Activated T-helper 17 cell treated with anti-CD3 and anti-CD28 coated beads, Interleukin-2, amount 50 U/mL, for 72 hours (primary cell): ENCODE results near the gene RCE1. TPM values are rescaled to one million over a fixed set of nuclear protein-coding genes. Genes with fewer than 3 reads are reported as not detected.

ENCODE experiments used
- ATAC-seq: fragments of 150-1000 bp; cut with Tn5 transposase; replicated peaks from 2 replicates; pipeline ENCODE4 v1.10.0; 2021; ENCODE audit warnings: mild to moderate bottlenecking, moderate library complexity
- H3K27ac Mint-ChIP-seq: one replicate; pipeline ENCODE4 v1.8.0; 2022; ENCODE audit warnings: mixed read lengths
- H3K27me3 Mint-ChIP-seq: one replicate; pipeline ENCODE4 v1.8.0; 2022; ENCODE audit warnings: mixed read lengths
- H3K36me3 Mint-ChIP-seq: one replicate; pipeline ENCODE4 v1.8.0; 2022; ENCODE audit warnings: low read depth, mild to moderate bottlenecking, mixed read lengths
- H3K4me1 Mint-ChIP-seq: one replicate; pipeline ENCODE4 v1.8.0; 2022; ENCODE audit warnings: mixed read lengths
- H3K4me3 Mint-ChIP-seq: one replicate; pipeline ENCODE4 v1.8.0; 2022; ENCODE audit warnings: mild to moderate bottlenecking, mixed read lengths
- H3K9me3 Mint-ChIP-seq: one replicate; pipeline ENCODE4 v1.8.0; 2022; ENCODE audit warnings: mixed read lengths
- total RNA-seq, 2 donors: library from RNA; stranded (reverse); gene quantifications; one replicate each; pipeline ENCODE4 v1.2.3, GENCODE V29; 2022

RCE1 gene
- total RNA-seq, 2 donors from 2014 or later, result 27.2 to 31.4 TPM

GRCh38 chr11:66835768-66836405, 7.4 kb upstream of the RCE1 start:
- no peaks in the 10 kb centered on the region for H3K27me3 Mint-ChIP-seq
- H3K4me1 Mint-ChIP-seq, result peaks cover 16% of the 10 kb centered on the region
- H3K36me3 Mint-ChIP-seq, result peaks cover 22% of the 10 kb centered on the region
- no peak overlapping the region for H3K4me3 Mint-ChIP-seq
- H3K9me3 Mint-ChIP-seq, result no peaks in the 10 kb centered on the region
- no peak for ATAC-seq
- H3K27ac Mint-ChIP-seq, result no peak overlapping the region

GRCh38 chr11:66840317-66841091, 2.7 kb upstream of the RCE1 start:
- Mint-ChIP-seq H3K27ac (peak overlapping the region; percentile 78), H3K9me3 (no peaks in the 10 kb centered on the region), H3K27me3 (no peaks in the 10 kb centered on the region), H3K4me3 (peak overlapping the region; percentile 99), H3K4me1 (peaks cover 32% of the 10 kb centered on the region), H3K36me3 (peaks cover 49% of the 10 kb centered on the region)
- no peak for ATAC-seq

GRCh38 chr11:66841861-66842260, 1.4 kb upstream of the RCE1 start:
- H3K27ac Mint-ChIP-seq, result peak overlapping the region; percentile 99
- H3K4me3 Mint-ChIP-seq, result peak overlapping the region; percentile 99
- no peaks in the 10 kb centered on the region for H3K9me3 Mint-ChIP-seq
- H3K36me3 Mint-ChIP-seq, result peaks cover 60% of the 10 kb centered on the region
- H3K4me1 Mint-ChIP-seq, result peaks cover 32% of the 10 kb centered on the region
- no peaks in the 10 kb centered on the region for H3K27me3 Mint-ChIP-seq
- ATAC-seq, result no peak

- peaks cover 62% of the 10 kb centered on the region for H3K36me3 Mint-ChIP-seq
Observed at GRCh38 chr11:66842501-66842895, 743 bp upstream of the RCE1 start.

GRCh38 chr11:66843776-66844495, 695 bp downstream of the RCE1 start:
- no peak for ATAC-seq
- H3K27me3 Mint-ChIP-seq, result no peaks in the 10 kb centered on the region
- peaks cover 32% of the 10 kb centered on the region for H3K4me1 Mint-ChIP-seq
- peak overlapping the region; percentile 98 for H3K27ac Mint-ChIP-seq
- peaks cover 59% of the 10 kb centered on the region for H3K36me3 Mint-ChIP-seq
- H3K9me3 Mint-ChIP-seq, result no peaks in the 10 kb centered on the region
- H3K4me3 Mint-ChIP-seq, result peak overlapping the region; percentile 99

More at GRCh38 chr11:66842501-66842895, 743 bp upstream of the RCE1 start:
- no peak for ATAC-seq
- Mint-ChIP-seq H3K4me1 (peaks cover 32% of the 10 kb centered on the region), H3K9me3 (no peaks in the 10 kb centered on the region), H3K27ac (peak overlapping the region; percentile 99), H3K27me3 (no peaks in the 10 kb centered on the region), H3K4me3 (peak overlapping the region; percentile 99)

GRCh38 chr11:66844496-66845142, 1.4 kb downstream of the RCE1 start:
- Mint-ChIP-seq H3K9me3 (no peaks in the 10 kb centered on the region), H3K27me3 (no peaks in the 10 kb centered on the region), H3K36me3 (peaks cover 52% of the 10 kb centered on the region), H3K27ac (peak overlapping the region; percentile 98), H3K4me1 (peaks cover 26% of the 10 kb centered on the region), H3K4me3 (peak overlapping the region; percentile 99)
- no peak for ATAC-seq

GRCh38 chr11:66845143-66845875, 2.1 kb downstream of the RCE1 start:
- Mint-ChIP-seq H3K4me1 (peaks cover 22% of the 10 kb centered on the region), H3K36me3 (peaks cover 45% of the 10 kb centered on the region), H3K4me3 (peak overlapping the region; percentile 99), H3K27me3 (no peaks in the 10 kb centered on the region), H3K27ac (peak overlapping the region; percentile 50), H3K9me3 (no peaks in the 10 kb centered on the region)
- ATAC-seq, result no peak

GRCh38 chr11:66845876-66846212, 2.6 kb downstream of the RCE1 start:
- ATAC-seq, result no peak
- H3K4me1 Mint-ChIP-seq, result peaks cover 16% of the 10 kb centered on the region
- no peak overlapping the region for H3K27ac Mint-ChIP-seq
- no peak overlapping the region for H3K4me3 Mint-ChIP-seq
- no peaks in the 10 kb centered on the region for H3K9me3 Mint-ChIP-seq
- H3K36me3 Mint-ChIP-seq, result peaks cover 40% of the 10 kb centered on the region
- no peaks in the 10 kb centered on the region for H3K27me3 Mint-ChIP-seq

- ATAC-seq, result no peak
- Mint-ChIP-seq H3K27me3 (no peaks in the 10 kb centered on the region), H3K27ac (no peak overlapping the region), H3K9me3 (no peaks in the 10 kb centered on the region), H3K4me1 (peaks cover 13% of the 10 kb centered on the region), H3K4me3 (no peak overlapping the region), H3K36me3 (peaks cover 40% of the 10 kb centered on the region)
Observed at GRCh38 chr11:66846671-66847091, 3.4 kb downstream of the RCE1 start.

- no peaks in the 10 kb centered on the region for H3K9me3 Mint-ChIP-seq
Observed at GRCh38 chr11:66847461-66848232, 4.4 kb downstream of the RCE1 start.

GRCh38 chr11:66848671-66849500, 5.6 kb downstream of the RCE1 start:
- Mint-ChIP-seq H3K4me1 (peaks cover 7% of the 10 kb centered on the region), H3K4me3 (no peak overlapping the region), H3K27me3 (no peaks in the 10 kb centered on the region)

More at GRCh38 chr11:66847461-66848232, 4.4 kb downstream of the RCE1 start:
- no peak overlapping the region for H3K27ac Mint-ChIP-seq
- ATAC-seq, result no peak
- no peak overlapping the region for H3K4me3 Mint-ChIP-seq
- no peaks in the 10 kb centered on the region for H3K27me3 Mint-ChIP-seq
- peaks cover 8% of the 10 kb centered on the region for H3K4me1 Mint-ChIP-seq
- peaks cover 32% of the 10 kb centered on the region for H3K36me3 Mint-ChIP-seq

GRCh38 chr11:66849501-66850234, 6.4 kb downstream of the RCE1 start:
- no peaks in the 10 kb centered on the region for H3K27me3 Mint-ChIP-seq

More at GRCh38 chr11:66848671-66849500, 5.6 kb downstream of the RCE1 start:
- Mint-ChIP-seq H3K36me3 (peaks cover 28% of the 10 kb centered on the region), H3K27ac (no peak overlapping the region), H3K9me3 (no peaks in the 10 kb centered on the region)
- no peak for ATAC-seq

More at GRCh38 chr11:66849501-66850234, 6.4 kb downstream of the RCE1 start:
- Mint-ChIP-seq H3K9me3 (no peaks in the 10 kb centered on the region), H3K36me3 (peaks cover 22% of the 10 kb centered on the region), H3K4me1 (peaks cover 4% of the 10 kb centered on the region), H3K4me3 (no peak overlapping the region), H3K27ac (no peak overlapping the region)
- no peak for ATAC-seq
